ENCODE measurements around the gene CDHR1. TPM values are rescaled to one million over a fixed set of nuclear protein-coding genes. Genes with fewer than 3 reads are reported as not detected.

CDHR1 gene
- total RNA-seq, 1 experiment from 2014 or later, result not detected

DNA sequence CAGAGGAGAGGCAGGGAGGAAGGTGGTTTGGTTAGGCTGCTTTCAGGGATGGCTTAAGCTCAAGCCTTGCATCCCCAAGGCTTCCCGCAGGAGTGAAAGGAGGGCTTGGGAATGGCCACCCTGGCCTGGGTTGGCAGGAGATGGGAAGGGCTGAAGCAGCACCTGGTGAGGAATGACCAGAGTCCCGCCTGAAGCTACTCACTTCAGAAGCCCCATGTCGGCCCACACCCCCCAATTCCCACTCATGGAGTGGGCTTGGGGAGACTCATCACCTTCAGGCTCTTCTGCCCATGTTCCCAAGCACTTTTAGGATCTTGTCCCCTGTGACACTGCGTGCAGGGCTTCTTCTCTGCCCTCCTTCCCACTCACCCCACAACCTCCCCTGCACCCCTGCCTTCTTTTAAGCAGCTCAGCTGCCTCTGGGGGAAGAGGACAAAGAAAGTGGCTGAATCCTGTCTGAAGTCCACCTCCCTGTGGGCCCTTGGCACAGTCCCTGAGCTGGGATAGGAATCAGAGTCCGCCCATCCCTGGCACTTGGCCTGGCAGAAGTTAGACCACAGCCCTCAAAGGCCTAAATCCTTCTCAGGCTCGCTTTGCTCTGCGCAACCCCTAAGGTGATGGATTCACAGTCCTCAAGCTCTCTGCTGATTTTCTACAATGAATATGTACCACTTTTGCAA lies 67.0 kb downstream of the CDHR1 start:
- Histone ChIP-seq H3K36me3 (ENCODE audit: insufficient read depth, low read length) (no peaks in the 10 kb centered on the region), H3K9ac (ENCODE audit: low read length) (no peak overlapping the region), H3K4me1 (ENCODE audit: low read length) (no peaks in the 10 kb centered on the region), H2AFZ (ENCODE audit: low read length) (no peak overlapping the region), H3K4me2 (ENCODE audit: low read depth, low read length, poor library complexity, severe bottlenecking) (no peak overlapping the region), H3K27ac (ENCODE audit: low read length) (no peak overlapping the region), H3K27me3 (ENCODE audit: low read length) (no peaks in the 10 kb centered on the region), H3K9me2 (replicated peaks; ENCODE audit: insufficient read depth, low read length) (no peaks in the 10 kb centered on the region), H3K79me2 (ENCODE audit: low read length) (no peaks in the 10 kb centered on the region), H3K4me3 (ENCODE audit: low read length) (no peak overlapping the region), H4K20me1 (ENCODE audit: insufficient read depth, low read depth, low read length) (no peaks in the 10 kb centered on the region), H3K9me3 (ENCODE audit: low read length) (no peaks in the 10 kb centered on the region)
- no peak for DNase-seq

DNA sequence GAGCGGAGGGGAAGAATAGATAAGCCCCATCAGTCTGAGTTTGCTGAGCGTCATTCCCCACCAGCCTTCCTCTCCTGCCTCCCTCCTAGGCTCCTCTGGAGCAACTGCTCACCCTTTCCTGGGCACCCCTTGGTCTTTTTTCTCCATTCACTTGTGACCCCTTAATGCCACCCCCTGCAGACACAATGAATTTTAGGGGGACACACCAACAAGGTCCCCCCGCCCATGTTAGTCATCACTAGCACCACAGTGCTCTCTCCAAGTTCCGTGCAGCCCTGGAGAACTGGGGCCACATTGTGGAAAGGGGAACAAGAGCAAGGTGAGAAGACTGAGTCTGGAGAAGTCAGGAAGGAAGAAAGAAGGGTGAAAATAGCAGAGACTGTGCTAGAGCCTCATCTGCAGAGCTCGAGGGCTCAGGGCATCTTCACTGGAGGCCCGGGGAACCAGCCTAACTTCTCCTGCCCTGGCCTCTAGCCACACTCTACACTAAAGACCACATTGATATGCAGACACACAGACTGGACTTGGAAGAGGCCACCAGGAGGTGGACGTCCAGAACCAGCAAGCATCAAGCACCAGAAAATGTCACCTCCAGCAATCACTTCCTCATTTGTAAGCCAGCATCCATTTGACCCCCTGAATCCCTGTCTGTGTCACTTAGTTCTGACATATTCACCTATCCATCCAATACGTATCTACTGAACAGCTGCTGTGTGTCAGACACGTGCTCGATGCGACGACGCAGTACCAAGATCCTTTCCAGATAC lies 68.0 kb downstream of the CDHR1 start:
- Histone ChIP-seq H3K36me3 (ENCODE audit: insufficient read depth, low read length) (no peaks in the 10 kb centered on the region), H2AFZ (ENCODE audit: low read length) (no peak overlapping the region), H3K9me2 (replicated peaks; ENCODE audit: insufficient read depth, low read length) (no peaks in the 10 kb centered on the region), H3K4me3 (ENCODE audit: low read length) (no peak overlapping the region), H3K79me2 (ENCODE audit: low read length) (no peaks in the 10 kb centered on the region), H3K4me1 (ENCODE audit: low read length) (no peaks in the 10 kb centered on the region), H3K27ac (ENCODE audit: low read length) (no peak overlapping the region), H3K27me3 (ENCODE audit: low read length) (no peaks in the 10 kb centered on the region), H3K4me2 (ENCODE audit: low read depth, low read length, poor library complexity, severe bottlenecking) (no peak overlapping the region), H3K9me3 (ENCODE audit: low read length) (no peaks in the 10 kb centered on the region), H4K20me1 (ENCODE audit: insufficient read depth, low read depth, low read length) (no peaks in the 10 kb centered on the region), H3K9ac (ENCODE audit: low read length) (no peak overlapping the region)
- DNase-seq, result no peak

DNA sequence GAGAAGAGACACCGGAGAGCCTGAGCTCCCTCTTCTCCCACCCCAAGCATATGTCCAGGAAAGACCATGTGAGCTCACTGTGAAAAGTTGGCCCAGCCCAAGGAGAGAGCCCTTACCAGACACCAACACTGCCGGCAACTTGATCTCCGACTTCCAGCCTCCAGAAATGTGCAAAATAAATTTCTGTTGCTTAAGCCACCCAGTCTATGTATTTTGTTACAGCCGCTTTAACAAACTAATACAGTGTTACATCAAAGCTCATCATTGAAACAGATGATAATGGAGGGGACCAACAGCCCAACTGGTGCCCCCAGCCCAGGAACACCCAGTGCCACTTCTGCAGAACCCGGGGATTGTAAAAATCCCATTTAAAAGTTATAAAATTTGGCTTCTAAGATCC lies 69.4 kb downstream of the CDHR1 start:
- Histone ChIP-seq H3K4me2 (ENCODE audit: low read depth, low read length, poor library complexity, severe bottlenecking) (no peak overlapping the region), H3K4me3 (ENCODE audit: low read length) (no peak overlapping the region), H3K36me3 (ENCODE audit: insufficient read depth, low read length) (no peaks in the 10 kb centered on the region), H3K79me2 (ENCODE audit: low read length) (no peaks in the 10 kb centered on the region), H4K20me1 (ENCODE audit: insufficient read depth, low read depth, low read length) (no peaks in the 10 kb centered on the region), H3K27me3 (ENCODE audit: low read length) (no peaks in the 10 kb centered on the region), H3K4me1 (ENCODE audit: low read length) (no peaks in the 10 kb centered on the region), H3K9ac (ENCODE audit: low read length) (no peak overlapping the region), H2AFZ (ENCODE audit: low read length) (no peak overlapping the region), H3K9me2 (replicated peaks; ENCODE audit: insufficient read depth, low read length) (no peaks in the 10 kb centered on the region), H3K27ac (ENCODE audit: low read length) (no peak overlapping the region), H3K9me3 (ENCODE audit: low read length) (no peaks in the 10 kb centered on the region)
- DNase-seq, result no peak

DNA sequence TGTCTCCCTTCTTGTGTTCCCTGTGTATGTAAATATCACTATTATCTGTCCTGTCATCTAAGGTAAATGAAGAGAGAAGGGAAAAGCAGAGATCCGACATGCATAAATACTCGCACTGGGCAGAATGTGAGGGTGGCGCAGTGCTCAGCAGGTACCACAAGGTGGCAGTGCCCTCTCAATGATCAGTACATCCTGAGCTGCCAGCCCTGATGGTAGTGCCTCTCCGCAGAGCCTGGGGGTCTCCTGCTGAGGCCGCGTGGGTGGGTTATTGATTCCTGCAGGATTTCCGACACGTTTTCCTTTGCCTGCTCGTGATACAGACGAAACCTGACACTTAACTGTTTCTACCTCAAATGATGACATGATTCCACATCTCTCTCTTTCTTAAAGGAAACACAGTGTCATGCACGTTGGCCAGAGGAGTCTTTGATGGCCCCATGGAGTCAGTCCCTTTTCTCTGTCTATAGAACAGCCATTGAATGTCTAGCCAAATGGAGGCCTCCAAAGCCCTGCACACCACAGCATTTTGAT lies 70.3 kb downstream of the CDHR1 start:
- Histone ChIP-seq H3K9me3 (ENCODE audit: low read length) (no peaks in the 10 kb centered on the region), H3K4me3 (ENCODE audit: low read length) (no peak overlapping the region), H3K27me3 (ENCODE audit: low read length) (no peaks in the 10 kb centered on the region), H3K9me2 (replicated peaks; ENCODE audit: insufficient read depth, low read length) (no peaks in the 10 kb centered on the region), H3K79me2 (ENCODE audit: low read length) (no peaks in the 10 kb centered on the region), H3K36me3 (ENCODE audit: insufficient read depth, low read length) (no peaks in the 10 kb centered on the region), H3K4me2 (ENCODE audit: low read depth, low read length, poor library complexity, severe bottlenecking) (no peak overlapping the region), H3K27ac (ENCODE audit: low read length) (no peak overlapping the region), H3K4me1 (ENCODE audit: low read length) (no peaks in the 10 kb centered on the region), H4K20me1 (ENCODE audit: insufficient read depth, low read depth, low read length) (no peaks in the 10 kb centered on the region), H2AFZ (ENCODE audit: low read length) (no peak overlapping the region), H3K9ac (ENCODE audit: low read length) (no peak overlapping the region)
- DNase-seq, result peak; percentile 72

DNA sequence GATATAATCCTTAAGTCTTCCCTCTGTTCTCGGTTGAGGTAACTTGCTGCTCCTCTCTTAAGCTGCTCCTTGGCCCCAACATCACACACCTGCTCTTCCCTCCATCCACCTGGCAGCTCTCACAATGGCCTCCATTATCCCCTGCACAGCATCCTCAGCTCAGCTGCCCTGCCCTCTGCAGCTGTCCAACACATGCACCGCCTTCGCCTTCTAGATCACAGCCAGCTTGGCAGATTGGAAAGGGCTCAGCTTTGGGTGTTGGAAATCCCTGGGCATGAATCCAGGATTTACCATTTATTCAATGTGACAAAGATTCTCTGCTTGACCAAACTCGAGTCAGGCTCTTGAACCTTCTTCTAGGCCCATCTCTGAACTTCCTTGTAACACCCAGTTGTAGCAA lies 71.1 kb downstream of the CDHR1 start:
- no peaks in the 10 kb centered on the region for H3K27me3 ChIP-seq (ENCODE audit: low read length)
- no peaks in the 10 kb centered on the region for H3K36me3 ChIP-seq (ENCODE audit: insufficient read depth, low read length)
- H3K9ac ChIP-seq (ENCODE audit: low read length), result no peak overlapping the region
- H3K27ac ChIP-seq (ENCODE audit: low read length), result no peak overlapping the region
- no peaks in the 10 kb centered on the region for H4K20me1 ChIP-seq (ENCODE audit: insufficient read depth, low read depth, low read length)
- H3K9me2 ChIP-seq (replicated peaks; ENCODE audit: insufficient read depth, low read length), result no peaks in the 10 kb centered on the region
- DNase-seq, result no peak
- H3K4me2 ChIP-seq (ENCODE audit: low read depth, low read length, poor library complexity, severe bottlenecking), result no peak overlapping the region
- H3K4me1 ChIP-seq (ENCODE audit: low read length), result no peaks in the 10 kb centered on the region
- no peaks in the 10 kb centered on the region for H3K79me2 ChIP-seq (ENCODE audit: low read length)
- H3K4me3 ChIP-seq (ENCODE audit: low read length), result no peak overlapping the region
- H2AFZ ChIP-seq (ENCODE audit: low read length), result no peak overlapping the region
- no peaks in the 10 kb centered on the region for H3K9me3 ChIP-seq (ENCODE audit: low read length)

DNA sequence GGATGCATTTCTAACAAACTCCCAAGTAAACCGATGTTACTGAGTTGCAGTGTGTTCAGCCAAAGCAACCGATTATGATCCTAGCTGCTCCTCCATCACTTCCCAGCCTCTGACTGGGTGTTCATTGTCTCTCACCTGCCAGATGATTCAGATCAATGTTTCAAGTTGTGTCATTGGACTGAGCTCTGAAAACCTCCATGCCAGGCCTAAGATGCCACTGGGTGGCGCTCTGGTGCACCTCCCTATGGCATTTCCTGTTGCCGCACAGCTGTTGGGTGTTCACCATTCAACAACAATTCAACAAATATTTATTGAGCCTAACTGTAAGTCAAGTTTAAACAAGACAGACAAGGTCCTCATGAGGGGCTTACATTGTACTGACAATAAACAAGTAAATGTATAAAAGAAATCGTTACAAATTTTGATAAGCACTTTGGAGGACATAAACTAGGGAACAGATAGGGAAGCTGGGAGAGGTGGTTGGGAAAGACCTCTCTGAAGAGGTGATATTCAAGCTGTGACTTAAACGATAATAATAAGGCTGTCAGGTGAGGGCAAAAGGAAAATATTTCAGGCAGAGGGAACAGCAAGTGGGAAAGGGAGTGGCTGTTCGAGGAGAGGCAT lies 73.3 kb downstream of the CDHR1 start:
- Histone ChIP-seq H4K20me1 (ENCODE audit: insufficient read depth, low read depth, low read length) (no peaks in the 10 kb centered on the region), H3K9ac (ENCODE audit: low read length) (no peak overlapping the region), H3K36me3 (ENCODE audit: insufficient read depth, low read length) (no peaks in the 10 kb centered on the region), H3K4me3 (ENCODE audit: low read length) (no peak overlapping the region), H3K9me2 (replicated peaks; ENCODE audit: insufficient read depth, low read length) (no peaks in the 10 kb centered on the region), H3K4me1 (ENCODE audit: low read length) (no peaks in the 10 kb centered on the region), H3K27ac (ENCODE audit: low read length) (no peak overlapping the region), H3K9me3 (ENCODE audit: low read length) (no peaks in the 10 kb centered on the region), H3K79me2 (ENCODE audit: low read length) (no peaks in the 10 kb centered on the region), H3K27me3 (ENCODE audit: low read length) (no peaks in the 10 kb centered on the region), H3K4me2 (ENCODE audit: low read depth, low read length, poor library complexity, severe bottlenecking) (no peak overlapping the region), H2AFZ (ENCODE audit: low read length) (no peak overlapping the region)
- peak; percentile 67 for DNase-seq

DNA sequence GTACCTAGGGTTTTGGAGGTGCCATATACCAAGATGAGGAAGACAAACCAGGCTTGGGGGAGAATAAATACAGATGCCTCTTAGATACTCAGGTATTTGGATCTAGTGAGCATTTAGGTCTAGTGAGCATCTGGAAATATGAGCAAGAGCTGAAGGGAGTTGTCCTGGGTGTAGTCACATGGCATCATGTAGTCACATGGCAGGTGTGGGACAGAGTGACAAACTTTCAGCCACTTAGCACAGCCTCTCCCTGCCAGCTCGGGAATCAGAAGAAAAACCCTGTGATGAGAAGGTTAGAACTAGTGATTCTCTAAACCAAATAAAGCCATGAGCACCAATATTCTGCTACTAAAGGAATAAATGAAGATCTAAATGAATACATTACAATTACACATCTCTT lies 74.8 kb downstream of the CDHR1 start:
- no peaks in the 10 kb centered on the region for H3K79me2 ChIP-seq (ENCODE audit: low read length)
- H2AFZ ChIP-seq (ENCODE audit: low read length), result no peak overlapping the region
- H3K9me2 ChIP-seq (replicated peaks; ENCODE audit: insufficient read depth, low read length), result no peaks in the 10 kb centered on the region
- no peak overlapping the region for H3K9ac ChIP-seq (ENCODE audit: low read length)
- H3K4me2 ChIP-seq (ENCODE audit: low read depth, low read length, poor library complexity, severe bottlenecking), result no peak overlapping the region
- H3K36me3 ChIP-seq (ENCODE audit: insufficient read depth, low read length), result no peaks in the 10 kb centered on the region
- H3K4me1 ChIP-seq (ENCODE audit: low read length), result no peaks in the 10 kb centered on the region
- H4K20me1 ChIP-seq (ENCODE audit: insufficient read depth, low read depth, low read length), result no peaks in the 10 kb centered on the region
- no peaks in the 10 kb centered on the region for H3K27me3 ChIP-seq (ENCODE audit: low read length)
- no peaks in the 10 kb centered on the region for H3K9me3 ChIP-seq (ENCODE audit: low read length)
- H3K27ac ChIP-seq (ENCODE audit: low read length), result no peak overlapping the region
- DNase-seq, result no peak
- H3K4me3 ChIP-seq (ENCODE audit: low read length), result no peak overlapping the region

Data from Karpas-422 (cell line).